ENCODE data around the gene TNK1. TPM values are rescaled to one million over a fixed set of nuclear protein-coding genes. Genes with fewer than 3 reads are reported as not detected.

TNK1 gene
- total and polyA plus RNA-seq, 11 donors, result 1.4 to 6.2 (median 2.1) TPM

- Histone ChIP-seq H3K27me3 (peaks cover 0 to 42% (median 8%) of the 10 kb centered on the region in 9 donors), H3K36me3 (no peaks in the 10 kb centered on the region), H3K27ac (peak overlapping the region in 11 of 12 donors; percentile 3 to 91 (median 52)), H3K4me3 (peak overlapping the region; percentile 9 to 75 (median 53)), H3K4me1 (peaks cover 4 to 63% (median 45%) of the 10 kb centered on the region in 12 donors), H3K9me3 (no peaks in the 10 kb centered on the region)
- intact Hi-C loops (cut with DNase I), result loop anchor here (2.0 to 10.0 kb wide), 18 partner anchors 29 to 251 kb away; partner anchors contain the start of genes SENP3 (in 7 of the 10), POLR2A (in 6 of the 10), TMEM95 (in 6 of the 10) and KCTD11 (in 4 of the 10)
- 8 to 10% (median 9%) methylated on average over 42 to 49 of the region's 49 CpGs for WGBS, 4 donors
- TF ChIP-seq POLR2A (IDR thresholded peaks at IDR 0.05), result peak in 1 of 2 donors; percentile 11
- TF ChIP-seq, protein P1, sequence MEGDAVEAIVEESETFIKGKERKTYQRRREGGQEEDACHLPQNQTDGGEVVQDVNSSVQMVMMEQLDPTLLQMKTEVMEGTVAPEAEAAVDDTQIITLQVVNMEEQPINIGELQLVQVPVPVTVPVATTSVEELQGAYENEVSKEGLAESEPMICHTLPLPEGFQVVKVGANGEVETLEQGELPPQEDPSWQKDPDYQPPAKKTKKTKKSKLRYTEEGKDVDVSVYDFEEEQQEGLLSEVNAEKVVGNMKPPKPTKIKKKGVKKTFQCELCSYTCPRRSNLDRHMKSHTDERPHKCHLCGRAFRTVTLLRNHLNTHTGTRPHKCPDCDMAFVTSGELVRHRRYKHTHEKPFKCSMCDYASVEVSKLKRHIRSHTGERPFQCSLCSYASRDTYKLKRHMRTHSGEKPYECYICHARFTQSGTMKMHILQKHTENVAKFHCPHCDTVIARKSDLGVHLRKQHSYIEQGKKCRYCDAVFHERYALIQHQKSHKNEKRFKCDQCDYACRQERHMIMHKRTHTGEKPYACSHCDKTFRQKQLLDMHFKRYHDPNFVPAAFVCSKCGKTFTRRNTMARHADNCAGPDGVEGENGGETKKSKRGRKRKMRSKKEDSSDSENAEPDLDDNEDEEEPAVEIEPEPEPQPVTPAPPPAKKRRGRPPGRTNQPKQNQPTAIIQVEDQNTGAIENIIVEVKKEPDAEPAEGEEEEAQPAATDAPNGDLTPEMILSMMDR (IDR thresholded peaks at IDR 0.05), result peak in 3 of 12 donors; percentile 21 to 30 (median 26)
- ATAC-seq (peak in 2 of 4 donors; percentile 1 to 15), DNase-seq (peak in 4 of 5 donors; percentile 27 to 50 (median 46))
These were observed 55.0 kb downstream of the TNK1 start for GRCh38 chr17:7435676-7436555.

GRCh38 chr17:7436556-7437368, 55.9 kb downstream of the TNK1 start:
- intact Hi-C loops (cut with DNase I), result loop anchor here (1.0 to 10.0 kb wide), 17 partner anchors 34 to 251 kb away; partner anchors contain the start of genes SENP3 (in 9 of the 10), POLR2A (in 6 of the 10), TMEM95 (in 6 of the 10) and KCTD11 (in 4 of the 10)
- H3K4me3 ChIP-seq, result peak overlapping the region in 11 of 12 donors; percentile 2 to 75 (median 55)
- 5 to 37% (median 7%) methylated on average over 5 to 92 of the region's 92 CpGs for WGBS, 4 donors
- no peaks in the 10 kb centered on the region for H3K9me3 ChIP-seq
- no peak for TF ChIP-seq POLR2A (IDR thresholded peaks at IDR 0.05)
- TF ChIP-seq, protein P1 (IDR thresholded peaks at IDR 0.05), result peak; percentile 74 to 95 (median 84)
- peak overlapping the region; percentile 8 to 91 (median 68) for H3K27ac ChIP-seq
- H3K27me3 ChIP-seq, result peaks cover 0 to 44% (median 8%) of the 10 kb centered on the region in 9 donors
- peaks cover 4 to 63% (median 45%) of the 10 kb centered on the region in 12 donors for H3K4me1 ChIP-seq
- DNase-seq, result peak; percentile 80 to 89 (median 84)
- ATAC-seq, result peak; percentile 30 to 82 (median 70)
- no peaks in the 10 kb centered on the region for H3K36me3 ChIP-seq

DNA sequence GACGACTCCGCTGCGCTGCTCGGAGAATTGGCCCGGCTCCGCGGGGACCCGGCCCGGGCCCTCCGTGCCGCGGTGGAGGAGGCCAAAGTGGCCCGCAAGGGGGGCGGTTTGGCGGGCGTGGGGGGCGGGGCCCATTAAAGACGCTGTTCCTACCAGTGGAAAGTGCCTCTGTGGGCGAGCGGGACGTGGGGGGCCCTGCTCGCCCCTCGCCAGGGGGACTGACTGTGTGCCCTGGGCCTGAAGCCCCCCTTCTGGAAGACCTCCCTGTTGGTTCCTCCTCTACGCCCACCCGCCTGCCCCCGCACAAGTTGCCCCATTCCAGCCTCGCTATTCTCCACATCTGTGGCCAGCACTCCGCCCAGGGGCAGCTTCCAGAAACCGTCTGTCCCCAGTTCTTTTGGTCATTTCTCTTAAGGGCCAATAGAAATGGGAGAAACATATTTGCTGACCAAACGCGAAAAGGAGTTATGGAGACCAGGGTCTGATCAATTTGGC, 56.5 kb downstream of the TNK1 start:
- H3K4me1 ChIP-seq, result peaks cover 4 to 63% (median 45%) of the 10 kb centered on the region in 12 donors
- ATAC-seq (no peak), DNase-seq (peak in 1 of 5 donors; percentile 27)
- WGBS, 4 donors, result 26 to 56% (median 31%) methylated on average over 15 to 31 of the region's 31 CpGs
- peaks cover 0 to 44% (median 8%) of the 10 kb centered on the region in 9 donors for H3K27me3 ChIP-seq
- intact Hi-C loops (cut with DNase I), result loop anchor here (1.0 to 10.0 kb wide), 17 partner anchors 35 to 250 kb away; partner anchors contain the start of genes SENP3 (in 9 of the 10), POLR2A (in 6 of the 10), TMEM95 (in 6 of the 10) and KCTD11 (in 4 of the 10)
- no peaks in the 10 kb centered on the region for H3K36me3 ChIP-seq
- H3K4me3 ChIP-seq, result peak overlapping the region in 11 of 12 donors; percentile 2 to 75 (median 55)
- H3K27ac ChIP-seq, result peak overlapping the region in 11 of 12 donors; percentile 8 to 91 (median 71)
- TF ChIP-seq POLR2A (IDR thresholded peaks at IDR 0.05), result no peak
- TF ChIP-seq, protein P1 (IDR thresholded peaks at IDR 0.05), result no peak
- no peaks in the 10 kb centered on the region for H3K9me3 ChIP-seq
